ENCODE data around the gene CFAP77. TPM values are rescaled to one million over a fixed set of nuclear protein-coding genes. Genes with fewer than 3 reads are reported as not detected.

Gene CFAP77
- total RNA-seq, 1 donor from 2014 or later, result not detected

DNA sequence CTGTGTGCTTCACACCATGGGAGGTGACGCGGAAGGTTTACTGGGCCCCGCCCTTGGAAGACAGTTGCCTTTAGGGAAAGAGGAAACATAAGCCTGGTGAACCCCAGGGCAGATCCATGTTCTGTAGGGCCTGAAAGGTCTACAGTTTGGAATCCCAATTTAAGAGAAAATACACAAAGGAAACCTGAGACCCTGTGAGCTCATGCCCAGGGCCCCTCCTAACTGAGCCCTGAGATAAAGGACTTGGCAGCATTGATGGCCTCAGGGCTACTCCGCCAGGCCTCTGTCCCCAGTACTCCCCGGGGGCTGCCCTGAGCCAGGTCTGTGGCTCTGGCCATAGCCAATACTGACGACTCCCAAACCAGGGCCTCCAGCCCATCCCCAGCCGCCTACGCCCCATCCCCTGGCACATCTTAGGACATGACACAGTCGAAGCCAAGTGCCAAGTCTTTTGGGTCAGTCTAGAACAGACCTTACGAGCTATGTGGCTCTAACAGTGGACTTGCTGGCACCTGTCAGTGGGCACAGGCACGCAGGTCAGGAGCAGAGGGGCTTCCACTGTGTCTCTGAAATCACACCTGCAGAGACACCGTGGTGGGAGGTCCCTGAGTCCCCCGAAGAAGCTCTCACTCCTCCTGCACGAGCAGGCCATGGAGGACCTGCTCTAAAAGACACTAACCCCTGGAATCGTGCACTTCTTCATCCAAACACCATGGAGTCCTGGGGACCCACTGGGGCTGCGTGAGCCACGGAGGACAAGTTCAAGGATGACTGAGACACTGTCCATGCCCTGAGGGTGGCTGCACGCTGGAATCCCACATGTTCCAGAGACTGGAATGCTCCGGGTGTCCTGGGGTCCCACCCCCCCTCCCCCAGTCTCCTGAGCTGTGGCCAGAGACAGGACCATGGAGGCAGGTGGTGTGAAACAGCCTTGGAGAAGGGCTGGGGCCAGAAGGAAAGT, 132.1 kb downstream of the CFAP77 start:
- TF ChIP-seq CTCF (IDR thresholded peaks at IDR 0.05; ENCODE audit: insufficient read depth, low read length, severe bottlenecking), result no peak
- DNase-seq (ENCODE audit: low read depth) (no peak), FAIRE-seq (no peak)
- Histone ChIP-seq H3K4me3 (ENCODE audit: low read depth, low read length) (no peak overlapping the region), H3K36me3 (ENCODE audit: control insufficient read depth, insufficient read depth, low read length) (no peaks in the 10 kb centered on the region), H3K27me3 (ENCODE audit: control insufficient read depth, insufficient read depth, low read length) (peaks cover 17% of the 10 kb centered on the region)

- no peak for FAIRE-seq
- DNase-seq (ENCODE audit: low read depth), result no peak
- Histone ChIP-seq H3K4me3 (ENCODE audit: low read depth, low read length) (no peak overlapping the region), H3K36me3 (ENCODE audit: control insufficient read depth, insufficient read depth, low read length) (no peaks in the 10 kb centered on the region), H3K27me3 (ENCODE audit: control insufficient read depth, insufficient read depth, low read length) (peaks cover 17% of the 10 kb centered on the region)
- no peak for TF ChIP-seq CTCF (IDR thresholded peaks at IDR 0.05; ENCODE audit: insufficient read depth, low read length, severe bottlenecking)
Observed at GRCh38 chr9:132543251-132543650, 133.2 kb downstream of the CFAP77 start.

DNA sequence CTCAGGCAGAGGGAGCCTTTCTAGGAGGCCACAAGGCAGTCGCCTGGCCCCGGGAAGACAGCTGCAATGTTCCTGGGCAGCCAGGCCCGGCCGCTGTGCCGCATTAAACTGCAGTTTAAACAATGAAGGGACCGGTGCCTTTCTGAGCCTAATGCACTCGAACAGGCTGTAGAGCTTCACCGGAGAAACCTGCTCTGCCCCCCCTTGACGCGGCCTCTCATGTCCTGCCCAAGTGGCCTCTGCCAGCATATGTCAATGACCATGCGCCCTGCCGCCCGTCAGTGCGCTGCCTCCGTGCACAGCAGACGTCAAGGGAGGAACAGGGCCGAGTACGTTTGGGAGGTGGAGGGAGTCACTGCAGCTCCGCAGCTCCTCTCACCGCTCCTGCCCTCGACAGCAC, 133.9 kb downstream of the CFAP77 start:
- no peaks in the 10 kb centered on the region for H3K36me3 ChIP-seq (ENCODE audit: control insufficient read depth, insufficient read depth, low read length)
- peaks cover 17% of the 10 kb centered on the region for H3K27me3 ChIP-seq (ENCODE audit: control insufficient read depth, insufficient read depth, low read length)
- DNase-seq (ENCODE audit: low read depth), result no peak
- no peak for TF ChIP-seq CTCF (IDR thresholded peaks at IDR 0.05; ENCODE audit: insufficient read depth, low read length, severe bottlenecking)
- no peak overlapping the region for H3K4me3 ChIP-seq (ENCODE audit: low read depth, low read length)
- FAIRE-seq, result no peak

- no peaks in the 10 kb centered on the region for H3K36me3 ChIP-seq (ENCODE audit: control insufficient read depth, insufficient read depth, low read length)
- FAIRE-seq (no peak), DNase-seq (ENCODE audit: low read depth) (no peak)
- TF ChIP-seq CTCF (IDR thresholded peaks at IDR 0.05; ENCODE audit: insufficient read depth, low read length, severe bottlenecking), result no peak
- H3K4me3 ChIP-seq (ENCODE audit: low read depth, low read length), result no peak overlapping the region
- peaks cover 17% of the 10 kb centered on the region for H3K27me3 ChIP-seq (ENCODE audit: control insufficient read depth, insufficient read depth, low read length)
Observed at GRCh38 chr9:132545578-132545977, 135.6 kb downstream of the CFAP77 start.

- Histone ChIP-seq H3K4me3 (ENCODE audit: low read depth, low read length) (no peak overlapping the region), H3K27me3 (ENCODE audit: control insufficient read depth, insufficient read depth, low read length) (peaks cover 17% of the 10 kb centered on the region), H3K36me3 (ENCODE audit: control insufficient read depth, insufficient read depth, low read length) (no peaks in the 10 kb centered on the region)
- peak; percentile 25 for TF ChIP-seq CTCF (IDR thresholded peaks at IDR 0.05; ENCODE audit: insufficient read depth, low read length, severe bottlenecking)
- DNase-seq (ENCODE audit: low read depth) (no peak), FAIRE-seq (no peak)
Observed at GRCh38 chr9:132546148-132547051, 136.4 kb downstream of the CFAP77 start.

Measured in bronchial epithelial cell (primary cell).